Hematopoietic multipotent progenitor cell treated with erythropoietin and hydrocortisone succinate and interleukin-3 and kit ligand, for 6 days (in vitro differentiated cells): ENCODE data around the gene PDK2.

Source experiments
- DNase-seq: peaks from one replicate; pipeline ENCODE4 v3.0.0-alpha.2; 2015

The PDK2 gene

DNA sequence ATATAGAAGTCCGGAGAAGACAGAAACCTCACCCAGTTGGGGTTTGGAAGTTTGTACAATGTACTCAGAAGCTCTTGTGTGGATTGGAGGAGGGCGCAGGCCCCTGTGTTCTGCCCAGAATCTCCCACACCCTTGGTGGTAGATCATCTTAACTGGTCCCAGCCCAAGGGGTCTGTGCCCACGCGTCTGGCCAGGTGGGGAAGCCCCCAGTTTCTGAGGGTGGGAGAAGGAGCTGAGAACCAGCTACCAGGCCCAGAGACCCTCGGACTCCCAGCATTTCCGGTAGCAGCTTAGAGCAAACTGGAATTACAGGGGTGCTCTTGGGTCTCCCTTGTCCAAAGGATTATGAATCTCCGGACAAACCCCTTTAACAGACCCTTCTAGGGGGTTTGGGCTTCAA, 57.6 kb downstream of the PDK2 start:
- no peak for DNase-seq

DNA sequence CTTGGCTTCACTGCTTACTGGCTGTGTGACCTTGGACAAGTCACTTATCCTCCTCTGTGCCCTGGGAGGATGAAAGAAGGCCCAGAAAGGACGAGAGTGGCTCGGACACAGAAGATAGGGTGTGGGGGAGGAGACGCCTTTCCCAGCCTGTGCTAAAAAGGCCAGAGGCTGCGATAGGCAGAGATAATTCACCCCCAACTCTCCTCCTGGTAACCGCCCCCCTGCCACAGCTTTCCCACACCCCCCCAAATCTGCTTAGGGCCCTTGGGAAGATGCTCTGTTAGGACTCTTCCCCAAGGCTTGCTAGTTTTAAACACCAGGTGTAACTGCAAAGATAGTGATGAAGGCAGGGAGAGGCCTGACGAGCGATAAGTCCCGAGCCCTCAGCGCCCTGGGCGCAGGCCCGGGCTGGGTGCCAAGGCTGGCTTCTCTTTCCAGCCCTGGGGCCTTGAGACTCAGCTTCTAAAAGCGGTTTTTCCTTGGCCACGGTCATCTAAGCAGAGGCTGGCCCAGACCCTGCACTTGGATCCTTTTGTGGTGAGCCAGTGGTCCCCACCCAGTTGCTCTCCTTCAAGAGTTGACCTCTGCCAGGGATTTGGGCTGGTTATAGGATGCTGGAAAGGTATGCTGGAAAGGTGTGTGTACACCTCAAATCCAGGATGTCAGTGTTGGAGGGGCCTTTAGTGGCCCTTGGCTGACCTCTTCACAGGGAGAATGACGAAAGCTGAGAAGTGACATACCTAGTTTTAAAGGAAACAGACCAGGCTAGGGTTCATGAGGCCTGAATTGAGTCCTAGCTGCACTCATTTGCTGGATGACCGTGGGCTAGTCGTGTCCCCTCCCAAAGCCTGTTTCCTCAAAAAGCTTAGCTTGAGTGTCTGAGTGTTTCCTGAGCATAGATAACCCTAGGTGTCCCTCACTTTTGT, 58.8 kb downstream of the PDK2 start:
- DNase-seq = peak; percentile 97

DNA sequence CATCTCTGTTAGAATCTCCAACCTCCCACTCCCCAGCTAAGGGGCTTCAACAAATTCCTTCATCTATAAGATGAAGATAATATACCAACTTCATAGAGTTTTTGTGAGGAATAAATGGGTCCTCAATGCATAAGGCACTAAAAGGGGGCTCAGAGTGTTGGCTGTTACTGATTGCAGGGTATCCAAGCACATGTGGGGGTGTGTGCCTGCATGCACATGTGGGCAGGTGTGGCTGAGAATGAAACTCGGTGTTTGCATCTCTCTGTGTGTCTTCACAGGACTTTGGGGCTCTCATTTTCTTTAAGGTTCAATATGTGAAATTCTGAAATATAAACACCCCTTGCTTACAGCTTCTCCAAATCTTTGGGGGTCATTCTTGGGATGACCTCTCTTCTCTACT, 59.5 kb downstream of the PDK2 start:
- no peak for DNase-seq

DNA sequence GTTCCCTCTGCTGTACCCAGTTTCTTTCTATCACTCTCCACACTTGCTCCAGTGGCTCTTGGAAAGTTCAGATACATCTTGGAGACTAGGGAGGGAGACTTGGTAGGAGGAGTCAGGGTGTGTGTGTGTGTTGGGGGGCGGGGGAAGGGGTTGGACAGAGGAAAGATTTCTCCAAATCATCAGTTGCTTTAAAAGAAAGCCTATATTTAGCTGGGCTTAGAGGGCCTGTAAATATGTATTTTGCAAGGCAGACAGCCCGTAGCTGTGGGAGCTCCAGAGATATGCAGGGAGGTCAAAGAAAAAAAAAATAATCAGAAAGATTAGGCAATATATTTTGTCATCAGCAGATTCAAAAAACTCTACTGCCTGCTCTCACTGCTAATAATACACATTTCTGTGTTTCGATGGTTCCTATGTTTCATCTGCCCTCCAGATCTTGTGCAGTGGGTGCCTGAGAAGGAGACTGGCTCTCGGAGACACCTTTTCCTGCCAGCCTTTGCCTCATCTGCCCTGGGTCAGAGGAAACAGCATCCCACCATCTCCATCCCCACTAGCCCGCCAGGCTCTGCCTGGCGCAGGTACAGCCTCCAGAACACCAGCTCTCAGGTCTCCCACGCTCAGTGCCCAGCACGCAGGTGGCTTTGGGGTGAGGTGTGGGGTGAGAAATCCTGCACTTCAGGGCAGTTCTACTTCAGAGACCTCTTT, 60.1 kb downstream of the PDK2 start:
- DNase-seq = peak; percentile 71

DNA sequence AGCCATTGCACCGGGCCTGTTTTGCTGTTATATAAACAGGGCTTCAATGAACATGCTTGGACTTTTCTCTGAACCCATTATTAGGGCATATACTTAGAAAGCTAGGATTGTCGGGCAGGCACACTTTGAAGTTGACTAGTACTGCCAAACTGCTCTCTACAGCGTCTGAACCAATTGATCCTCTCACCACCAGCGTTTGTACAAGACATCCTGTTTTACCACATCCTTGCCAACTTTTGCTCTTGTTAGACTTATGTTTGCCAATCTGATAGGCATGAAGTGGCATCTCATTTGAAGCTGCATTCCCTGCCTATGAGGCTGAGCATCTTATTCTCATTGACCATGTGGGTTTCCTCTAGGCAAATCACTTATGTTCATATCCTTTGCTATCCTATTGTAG, 62.7 kb downstream of the PDK2 start:
- no peak for DNase-seq

DNA sequence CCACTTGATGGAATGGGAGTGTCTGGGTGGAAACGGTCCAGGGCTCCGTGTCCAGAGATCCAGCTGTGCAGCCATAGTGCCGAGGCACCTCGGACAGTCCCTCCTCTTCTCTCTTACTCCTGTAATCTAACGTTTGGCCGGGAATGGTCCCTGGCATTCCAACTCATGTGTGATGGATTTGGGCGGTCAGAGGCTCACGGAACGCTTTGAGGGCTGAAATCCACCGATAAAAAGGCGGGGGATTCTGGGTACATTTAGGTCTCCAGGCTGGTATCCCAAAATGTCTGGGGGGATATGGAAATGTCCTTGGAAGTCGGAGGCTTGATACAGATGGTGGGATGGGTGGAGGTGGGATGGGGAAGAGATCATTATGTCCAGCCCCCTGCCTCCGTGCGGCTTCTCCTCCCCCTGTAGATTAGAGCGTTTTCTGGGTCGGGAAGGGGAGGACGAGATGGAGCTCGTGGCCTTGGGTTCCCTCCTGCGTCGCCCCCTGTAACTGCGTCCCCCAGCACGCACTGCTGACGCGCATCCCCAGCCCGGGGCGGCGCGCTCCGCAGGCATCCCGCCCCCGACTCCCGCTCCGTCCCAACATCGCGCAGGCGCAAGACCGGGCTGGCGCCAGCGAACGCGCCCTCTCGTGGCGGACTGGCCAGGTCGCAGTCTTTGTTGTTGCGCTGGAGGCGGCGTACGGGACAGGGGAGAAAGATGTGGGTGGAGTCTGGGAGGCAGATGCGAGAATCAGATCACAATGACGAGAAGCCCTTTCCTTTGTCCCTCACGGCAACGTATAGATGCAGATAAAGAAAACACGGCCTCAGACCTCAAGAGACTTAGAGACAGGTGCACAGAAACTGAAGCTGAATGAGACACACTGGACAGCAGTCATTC, 66.1 kb downstream of the PDK2 start:
- DNase-seq = peak; percentile 93
